ENCODE measurements around the gene EMP2.

DNA sequence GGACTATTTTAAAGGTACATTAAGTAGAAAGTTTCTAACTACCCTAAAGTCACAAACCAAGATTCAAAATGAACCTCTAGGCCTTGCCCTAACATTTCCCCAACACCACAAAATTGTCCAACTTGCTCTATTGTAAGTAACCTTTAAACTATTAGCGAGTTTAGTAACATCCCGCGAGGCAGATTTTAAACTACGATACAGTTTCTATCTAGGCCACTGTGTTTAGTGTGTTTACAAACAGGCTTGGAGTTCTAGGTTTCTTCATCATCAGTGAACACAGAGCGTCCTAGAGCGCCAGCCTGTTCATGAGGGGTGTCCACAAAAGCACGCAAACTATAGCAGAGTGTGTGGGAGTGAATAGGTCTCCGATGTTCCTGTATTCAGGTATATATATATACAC lies 51.8 kb downstream of the EMP2 start:
- TF ChIP-seq, protein P1, sequence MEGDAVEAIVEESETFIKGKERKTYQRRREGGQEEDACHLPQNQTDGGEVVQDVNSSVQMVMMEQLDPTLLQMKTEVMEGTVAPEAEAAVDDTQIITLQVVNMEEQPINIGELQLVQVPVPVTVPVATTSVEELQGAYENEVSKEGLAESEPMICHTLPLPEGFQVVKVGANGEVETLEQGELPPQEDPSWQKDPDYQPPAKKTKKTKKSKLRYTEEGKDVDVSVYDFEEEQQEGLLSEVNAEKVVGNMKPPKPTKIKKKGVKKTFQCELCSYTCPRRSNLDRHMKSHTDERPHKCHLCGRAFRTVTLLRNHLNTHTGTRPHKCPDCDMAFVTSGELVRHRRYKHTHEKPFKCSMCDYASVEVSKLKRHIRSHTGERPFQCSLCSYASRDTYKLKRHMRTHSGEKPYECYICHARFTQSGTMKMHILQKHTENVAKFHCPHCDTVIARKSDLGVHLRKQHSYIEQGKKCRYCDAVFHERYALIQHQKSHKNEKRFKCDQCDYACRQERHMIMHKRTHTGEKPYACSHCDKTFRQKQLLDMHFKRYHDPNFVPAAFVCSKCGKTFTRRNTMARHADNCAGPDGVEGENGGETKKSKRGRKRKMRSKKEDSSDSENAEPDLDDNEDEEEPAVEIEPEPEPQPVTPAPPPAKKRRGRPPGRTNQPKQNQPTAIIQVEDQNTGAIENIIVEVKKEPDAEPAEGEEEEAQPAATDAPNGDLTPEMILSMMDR (IDR thresholded peaks at IDR 0.05; ENCODE audit: low read depth, low read length), result no peak
- TF ChIP-seq EZH2phosphoT487 (IDR thresholded peaks at IDR 0.05; ENCODE audit: low read depth), result no peak

Data from OCI-LY3 (cell line).